ENCODE results near the gene ZP2.
"Not testable (repeated sequence)": the region's sequence is repeated elsewhere in the genome, so short reads cannot be mapped to it uniquely, and the experiment has no call there.

ZP2 gene

DNA sequence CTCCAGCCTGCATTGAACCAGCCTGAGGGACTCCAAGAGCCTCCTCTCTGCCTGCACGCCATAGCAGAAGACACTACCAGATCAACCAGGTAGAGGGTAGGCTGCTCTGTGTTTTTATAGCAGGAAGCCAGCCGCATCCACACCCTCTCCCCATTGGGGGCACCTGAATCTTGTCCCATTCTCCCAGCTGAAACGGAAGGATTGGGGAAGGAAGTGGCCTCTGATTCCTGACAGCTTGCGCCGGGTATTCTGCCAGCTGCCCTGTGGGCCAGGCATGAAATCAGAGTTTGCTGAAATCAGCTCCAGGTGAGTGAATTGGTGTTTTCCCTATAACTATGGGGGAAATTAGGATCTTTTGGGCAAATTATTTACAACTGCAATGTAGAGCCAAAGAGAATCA lies at the start of gene ZP2:
Gene ZP2, minus strand, starts transcription at position 89 of the 400 bp plus-strand sequence. Its CDS starts 27 bp downstream, at position 62.
- no peak for DNase-seq

GRCh38 chr16:21257284-21257683 lies 45.9 kb upstream of the ZP2 start:
- no peak for DNase-seq

DNA sequence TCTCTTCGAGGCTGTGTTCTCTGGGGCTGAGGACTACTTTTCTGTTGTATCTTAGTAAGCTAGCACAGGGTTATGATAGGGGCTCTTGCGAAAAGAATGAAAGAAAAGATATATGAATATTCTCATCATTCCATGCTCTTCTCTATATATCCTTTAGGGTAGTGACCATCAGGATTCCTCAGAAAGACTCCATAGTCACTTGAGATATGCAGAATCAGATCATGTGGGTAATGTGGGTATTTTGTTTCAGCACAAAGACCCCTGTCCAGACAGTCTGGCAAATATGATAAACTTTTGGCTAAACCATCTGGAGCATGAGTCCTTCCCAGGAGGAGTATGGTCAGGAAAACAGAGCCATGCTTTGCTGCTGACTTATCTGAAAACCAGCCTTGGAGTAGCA lies 45.3 kb upstream of the ZP2 start:
- DNase-seq, result no peak

DNA sequence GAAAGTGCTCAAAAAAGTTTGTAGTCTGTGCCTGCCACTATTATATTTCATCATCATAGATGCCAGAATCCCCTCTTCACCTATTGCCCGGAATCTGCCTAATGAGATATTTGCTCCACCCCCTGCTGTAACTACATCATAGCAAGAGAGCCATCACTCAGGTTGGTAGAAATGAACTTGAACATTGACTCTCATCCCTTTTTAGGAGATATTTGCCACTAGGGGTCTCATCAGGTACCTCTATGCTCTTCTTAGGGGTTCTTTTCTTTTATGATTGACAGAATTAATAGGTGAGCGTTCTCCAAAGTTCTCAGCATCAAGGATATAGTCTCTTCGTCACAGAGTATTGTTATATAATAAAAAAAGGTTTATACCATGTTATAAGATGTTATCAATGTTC lies 42.1 kb upstream of the ZP2 start:
- no peak for DNase-seq

DNA sequence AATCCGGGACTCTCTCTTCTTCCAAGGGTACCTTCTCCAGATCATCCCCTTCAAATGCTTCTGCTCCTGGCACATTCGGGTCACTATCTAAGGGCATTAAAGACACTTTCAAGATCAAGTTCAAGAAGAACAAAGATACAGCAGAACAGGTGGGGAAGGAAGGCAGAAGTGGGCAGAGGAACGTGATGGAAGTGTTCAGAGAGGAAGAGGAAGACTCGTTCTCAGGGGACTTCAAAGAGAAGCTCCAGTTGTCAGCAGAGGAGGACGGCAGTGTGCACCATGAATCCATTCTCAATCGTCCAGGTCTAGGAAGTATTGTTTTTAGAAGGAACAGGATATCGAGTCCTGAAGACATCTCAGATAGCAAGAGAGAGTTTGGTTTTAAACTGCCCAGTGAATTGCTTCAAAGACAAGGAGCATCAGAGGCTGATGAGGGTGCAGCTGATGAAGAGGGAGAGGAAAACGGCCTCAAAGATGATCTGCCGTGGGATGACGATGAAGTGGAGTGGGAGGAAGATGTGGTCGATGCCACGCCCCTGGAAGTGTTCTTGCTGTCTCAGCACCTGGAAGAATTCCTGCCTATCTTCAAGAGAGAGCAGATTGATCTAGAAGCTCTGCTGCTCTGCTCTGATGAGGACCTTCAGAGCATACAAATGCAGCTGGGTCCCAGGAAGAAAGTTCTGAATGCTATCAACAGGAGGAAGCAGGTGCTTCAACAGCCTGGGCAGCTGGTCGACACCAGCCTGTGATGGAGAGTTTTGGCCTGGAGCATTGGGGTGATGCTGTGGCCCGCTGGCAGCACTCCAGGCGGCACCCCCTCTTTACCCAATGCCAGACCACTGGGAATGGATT lies 38.9 kb upstream of the ZP2 start:
- DNase-seq, result no peak

DNA sequence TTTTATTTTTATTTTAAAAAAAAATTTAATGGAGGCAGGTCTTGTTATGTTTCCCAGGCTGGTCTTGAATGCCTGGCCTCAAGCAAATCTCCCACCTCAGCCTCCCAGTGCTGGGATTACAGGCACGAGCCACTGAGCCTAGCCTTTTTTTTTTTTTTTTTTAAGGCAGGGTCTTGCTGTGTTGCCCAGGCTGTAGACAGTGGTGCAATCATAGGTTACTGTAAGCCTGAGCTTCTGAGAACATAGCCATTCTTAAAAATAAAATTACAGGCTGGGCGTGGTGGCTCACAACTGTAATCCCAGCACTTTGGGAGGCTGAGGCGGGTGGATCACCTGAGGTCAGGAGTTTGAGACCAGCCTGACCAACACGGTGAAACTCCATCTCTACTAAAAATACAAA lies 36.8 kb upstream of the ZP2 start:
- not testable (repeated sequence) for DNase-seq

DNA sequence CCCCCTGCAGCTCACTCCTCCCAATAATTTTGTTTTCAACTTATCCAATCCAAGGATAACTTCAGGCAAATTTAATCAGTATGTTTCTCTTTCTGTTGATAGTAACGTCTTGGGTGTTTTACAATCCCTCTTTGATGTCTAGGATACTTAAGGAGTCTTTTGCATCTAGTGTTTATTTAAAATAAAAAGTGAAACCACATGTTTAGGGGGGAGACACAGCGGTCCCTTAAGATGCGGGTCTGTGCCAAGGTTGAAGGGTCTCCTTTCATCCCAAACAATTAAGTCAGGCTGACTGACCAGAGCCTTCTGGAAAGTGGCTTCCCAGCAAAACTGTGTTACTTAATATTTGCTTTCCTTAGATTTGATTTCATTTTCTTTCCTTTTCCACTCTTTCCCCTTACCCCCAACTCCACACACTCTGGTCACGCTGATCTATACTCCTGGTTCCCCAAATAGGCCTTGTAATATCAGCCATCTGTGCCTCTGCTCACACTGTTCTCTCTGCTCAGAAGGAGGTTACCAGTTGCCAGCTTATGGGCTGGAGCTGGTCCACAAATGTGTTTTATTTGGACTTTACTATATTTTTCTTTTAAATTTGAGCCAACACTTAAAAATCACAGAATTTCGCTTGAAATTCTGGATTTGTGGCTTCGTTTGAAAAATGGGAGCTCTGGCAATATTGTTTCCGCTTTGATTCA lies 33.3 kb upstream of the ZP2 start:
- DNase-seq, result no peak

DNA sequence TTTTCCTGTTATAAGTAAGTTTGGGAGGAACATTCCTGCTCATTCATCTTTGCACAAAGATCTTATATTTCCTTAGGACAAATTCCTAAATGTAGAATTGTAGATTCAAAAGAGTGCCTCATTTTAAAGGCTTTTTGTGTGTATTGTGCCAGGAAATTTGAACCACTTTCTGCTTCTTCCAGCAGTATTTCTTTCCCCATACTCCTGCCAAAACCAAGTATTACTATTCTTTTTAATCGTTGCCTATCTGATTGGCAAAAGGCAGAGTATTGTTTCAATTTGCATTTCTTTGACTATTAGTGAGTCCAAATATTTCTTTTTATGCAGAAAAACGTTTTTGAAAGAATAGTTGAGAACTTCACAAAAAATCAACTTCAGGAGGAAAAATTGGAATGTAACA lies 31.4 kb upstream of the ZP2 start:
- DNase-seq, result no peak

DNA sequence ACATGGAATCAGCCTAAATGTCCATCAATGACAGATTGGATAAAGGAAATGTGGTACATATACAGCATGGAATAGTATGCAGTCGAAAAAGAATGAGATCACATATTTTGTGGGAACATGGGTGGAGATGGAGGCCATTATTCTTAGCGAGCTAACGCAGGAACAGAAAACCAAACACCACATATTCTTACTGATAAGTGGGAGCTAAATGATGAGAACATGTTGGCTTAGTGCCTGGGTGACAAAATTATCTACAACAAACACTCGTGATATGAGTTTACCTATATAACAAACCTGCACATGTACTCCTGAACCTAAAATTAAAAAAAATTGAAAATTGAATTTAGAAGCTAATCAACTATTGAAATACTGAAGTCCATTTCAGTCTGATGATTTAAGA lies 28.3 kb upstream of the ZP2 start:
- DNase-seq, result no peak

DNA sequence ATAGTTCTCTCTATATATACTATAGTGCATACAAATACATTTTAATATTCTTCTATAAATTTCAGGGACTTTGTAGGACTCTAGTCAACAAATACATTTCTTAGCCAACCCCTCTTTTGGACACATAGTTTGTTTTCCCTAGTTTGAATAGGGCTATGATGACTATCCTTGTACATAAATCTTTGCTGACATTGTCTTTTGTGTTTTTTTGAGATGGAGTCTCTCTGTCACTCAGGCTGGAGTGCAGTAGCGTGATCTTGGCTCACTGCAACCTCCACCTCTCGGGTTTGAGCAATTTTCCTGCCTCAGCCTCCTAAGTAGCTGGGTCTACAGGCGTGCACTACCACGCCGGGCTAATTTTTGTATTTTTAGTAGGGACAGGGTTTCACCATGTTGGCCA lies 25.5 kb upstream of the ZP2 start:
- DNase-seq, result no peak

- no peak for DNase-seq
These were observed 23.8 kb upstream of the ZP2 start for GRCh38 chr16:21235199-21235585.

DNA sequence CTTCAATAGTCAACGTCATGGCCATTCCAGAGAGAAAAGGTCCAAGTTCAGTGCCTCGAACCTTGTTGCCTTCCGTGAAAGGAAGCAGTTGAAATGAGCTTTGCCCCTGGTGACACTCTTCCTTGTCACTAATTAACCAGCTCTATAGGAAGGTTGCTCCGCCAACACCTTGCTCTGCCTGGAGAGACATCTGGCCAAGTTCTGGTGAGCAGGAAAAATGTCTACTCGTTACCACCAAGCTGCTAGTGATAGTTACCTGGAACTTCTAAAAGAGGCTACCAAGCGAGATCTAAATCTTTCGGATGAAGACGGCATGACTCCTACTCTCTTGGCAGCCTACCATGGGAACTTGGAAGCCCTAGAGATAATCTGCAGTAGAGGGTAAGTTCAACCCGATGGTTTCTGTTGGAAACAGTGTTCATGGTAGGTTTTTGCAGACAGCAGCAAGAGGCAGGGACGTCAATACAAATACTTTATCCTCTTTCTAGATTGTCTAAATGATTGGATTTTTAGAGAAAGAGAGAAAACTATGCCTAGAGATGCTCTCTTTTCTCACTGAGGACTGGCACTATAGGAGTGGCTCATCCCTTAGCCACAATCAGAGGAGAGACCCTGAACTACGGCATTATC lies 22.3 kb upstream of the ZP2 start, which contains the start of gene ANKS4B:
Gene ANKS4B, plus strand, starts transcription at position 179 of the 630 bp plus-strand sequence. Its CDS starts 39 bp downstream, at position 218.
- DNase-seq, result no peak

- DNase-seq, result no peak
These were observed 21.7 kb upstream of the ZP2 start for GRCh38 chr16:21233045-21233520.

GRCh38 chr16:21228361-21228872 lies 17.0 kb upstream of the ZP2 start:
- no peak for DNase-seq

GRCh38 chr16:21227866-21228265 lies 16.5 kb upstream of the ZP2 start:
- DNase-seq, result no peak

DNA sequence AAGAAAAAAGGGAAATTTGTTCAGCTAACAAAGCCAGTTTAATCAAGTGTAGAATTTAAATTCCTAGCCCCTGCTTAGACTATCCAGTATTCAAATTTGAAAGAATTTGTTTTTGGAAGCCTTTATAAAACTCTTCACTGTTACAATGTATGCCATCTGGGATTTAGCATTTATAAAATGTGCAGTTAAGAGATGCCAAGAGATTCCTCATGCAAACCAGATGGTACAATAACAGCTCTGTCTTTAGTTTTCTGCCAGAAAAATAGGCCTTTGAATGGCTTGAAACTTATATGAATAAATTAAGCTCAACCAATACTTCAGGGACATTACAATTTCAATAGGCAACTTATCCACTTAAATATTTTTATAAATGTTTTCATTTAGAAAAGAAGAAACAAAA lies 15.4 kb upstream of the ZP2 start:
- DNase-seq, result no peak

GRCh38 chr16:21224800-21225199 lies 13.4 kb upstream of the ZP2 start:
- DNase-seq, result no peak

DNA sequence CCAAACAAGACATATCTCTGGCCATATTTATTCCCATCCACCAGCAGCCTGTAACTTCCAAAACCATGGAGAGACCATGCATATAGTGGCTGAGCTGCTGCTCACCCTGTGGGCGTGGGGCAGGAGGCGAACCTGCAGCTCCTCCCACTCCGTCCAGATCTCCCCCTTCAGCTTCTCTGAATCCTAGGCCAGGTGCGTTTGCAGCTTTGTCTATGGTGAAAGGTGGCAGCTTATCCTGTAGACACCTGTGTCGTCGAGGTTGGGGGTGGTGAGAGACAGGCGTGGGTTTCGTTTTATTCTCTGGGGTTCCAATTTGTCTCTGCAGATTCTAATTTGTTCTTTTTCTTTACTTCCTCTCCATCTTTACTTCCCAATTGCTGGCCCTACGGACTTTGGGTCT lies 12.4 kb upstream of the ZP2 start:
- no peak for DNase-seq

DNA sequence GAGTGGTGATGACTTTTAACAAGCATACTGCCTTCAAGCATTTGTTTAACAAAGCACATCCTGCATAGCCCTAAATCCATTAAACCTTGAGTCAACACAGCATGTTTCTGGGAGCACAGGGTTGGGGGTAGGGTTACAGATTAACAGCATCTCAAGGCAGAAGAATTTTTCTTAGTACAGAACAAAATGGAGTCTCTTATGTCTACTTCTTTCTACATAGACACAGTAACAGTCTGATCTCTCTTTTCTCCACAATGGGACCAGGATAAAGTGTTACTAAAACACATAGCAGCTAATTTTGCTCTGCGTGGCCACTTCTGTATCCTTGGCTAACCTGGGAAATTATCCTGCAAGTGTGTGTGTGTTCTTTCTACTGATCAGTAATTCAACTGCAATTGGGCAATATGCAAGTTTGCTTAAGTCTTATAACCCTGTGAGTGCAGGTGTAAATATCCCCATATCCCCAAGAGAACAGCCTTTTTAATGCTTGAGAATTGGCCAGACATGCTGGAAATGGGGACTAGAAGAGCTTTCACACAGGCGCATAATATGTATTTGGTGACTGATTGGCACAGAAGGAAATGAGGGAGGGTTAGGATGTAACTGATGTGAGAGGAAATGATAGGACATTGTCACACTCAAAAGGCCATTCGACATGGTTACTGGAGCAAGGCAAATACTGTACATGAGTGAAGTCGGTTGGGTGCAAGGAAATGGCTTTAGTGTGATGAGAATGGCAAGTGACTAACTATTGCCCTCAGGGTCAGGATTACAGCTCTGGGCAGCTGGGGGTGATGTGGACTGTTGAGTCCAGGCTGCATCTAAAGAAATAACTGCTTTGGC lies 11.3 kb upstream of the ZP2 start:
- DNase-seq, result no peak

DNA sequence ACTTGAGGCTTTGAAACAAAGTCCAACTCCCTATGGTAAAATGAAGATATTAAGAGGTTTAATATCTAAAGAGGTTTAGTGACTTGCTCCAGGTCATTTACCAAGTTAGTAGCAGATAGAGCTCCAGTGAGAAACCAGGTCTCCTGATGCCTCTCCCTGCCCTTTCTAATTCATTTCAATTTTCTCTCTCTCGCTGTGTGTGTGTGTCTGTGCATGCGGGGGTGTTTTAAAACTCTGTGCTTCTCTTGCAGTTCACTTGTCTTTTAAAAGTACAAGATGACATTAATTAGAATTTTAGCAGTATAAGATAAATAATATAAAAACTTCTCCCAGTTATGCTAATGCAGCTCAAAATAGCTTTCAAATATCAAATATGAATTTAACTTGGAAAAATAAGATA lies 8.2 kb upstream of the ZP2 start:
- DNase-seq, result no peak

DNA sequence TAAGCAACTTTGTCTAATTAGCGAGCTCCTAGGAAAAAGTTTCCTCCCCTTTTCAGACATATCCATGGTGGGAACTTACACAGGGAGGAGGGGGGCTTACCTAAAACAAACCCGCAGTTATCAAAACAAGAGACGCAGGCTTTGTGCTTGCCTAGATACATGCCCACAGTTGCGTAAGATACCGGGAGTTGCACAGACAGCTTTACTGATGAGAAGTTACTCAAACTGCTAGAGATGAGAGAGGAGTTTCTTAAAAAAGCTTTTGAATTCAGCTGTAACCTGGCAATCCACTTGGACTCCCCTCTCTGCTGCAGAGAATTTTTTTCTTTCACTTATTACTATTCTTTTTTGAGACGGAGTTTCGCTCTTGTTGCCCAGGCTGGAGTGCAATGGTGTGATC lies 6.8 kb upstream of the ZP2 start:
- DNase-seq, result no peak

- no peak for DNase-seq
These were observed 5.7 kb upstream of the ZP2 start for GRCh38 chr16:21217121-21217520.

DNA sequence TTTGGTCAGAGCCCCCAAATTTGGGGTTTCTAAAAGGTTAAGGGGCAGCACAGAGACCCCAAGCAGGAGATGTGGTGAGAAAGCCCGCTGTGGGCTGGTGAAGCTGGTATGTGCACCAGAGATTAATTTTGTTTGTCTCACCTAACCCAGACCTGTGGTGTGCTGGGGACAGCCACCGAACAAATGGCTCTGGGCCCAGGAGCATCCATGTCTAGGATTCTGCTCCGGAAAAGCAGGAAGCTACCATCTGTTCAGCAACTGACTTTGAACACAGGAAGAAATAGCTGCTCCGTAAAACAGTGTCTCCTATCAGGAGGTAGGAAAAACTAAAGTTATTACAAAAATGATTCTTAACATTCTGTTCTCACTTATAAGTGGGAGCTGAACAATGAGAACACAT lies 2.7 kb upstream of the ZP2 start:
- DNase-seq, result no peak
